ENCODE data around the gene MAP3K19.

- TF ChIP-seq HDAC6 (IDR thresholded peaks at IDR 0.05; ENCODE audit: low read depth, low read length) = no peak
- TF ChIP-seq KDM5A (IDR thresholded peaks at IDR 0.05; ENCODE audit: low read length) = no peak
- TF ChIP-seq JUN (IDR thresholded peaks at IDR 0.05; ENCODE audit: low read depth, low read length) = no peak
- TF ChIP-seq, protein P1, sequence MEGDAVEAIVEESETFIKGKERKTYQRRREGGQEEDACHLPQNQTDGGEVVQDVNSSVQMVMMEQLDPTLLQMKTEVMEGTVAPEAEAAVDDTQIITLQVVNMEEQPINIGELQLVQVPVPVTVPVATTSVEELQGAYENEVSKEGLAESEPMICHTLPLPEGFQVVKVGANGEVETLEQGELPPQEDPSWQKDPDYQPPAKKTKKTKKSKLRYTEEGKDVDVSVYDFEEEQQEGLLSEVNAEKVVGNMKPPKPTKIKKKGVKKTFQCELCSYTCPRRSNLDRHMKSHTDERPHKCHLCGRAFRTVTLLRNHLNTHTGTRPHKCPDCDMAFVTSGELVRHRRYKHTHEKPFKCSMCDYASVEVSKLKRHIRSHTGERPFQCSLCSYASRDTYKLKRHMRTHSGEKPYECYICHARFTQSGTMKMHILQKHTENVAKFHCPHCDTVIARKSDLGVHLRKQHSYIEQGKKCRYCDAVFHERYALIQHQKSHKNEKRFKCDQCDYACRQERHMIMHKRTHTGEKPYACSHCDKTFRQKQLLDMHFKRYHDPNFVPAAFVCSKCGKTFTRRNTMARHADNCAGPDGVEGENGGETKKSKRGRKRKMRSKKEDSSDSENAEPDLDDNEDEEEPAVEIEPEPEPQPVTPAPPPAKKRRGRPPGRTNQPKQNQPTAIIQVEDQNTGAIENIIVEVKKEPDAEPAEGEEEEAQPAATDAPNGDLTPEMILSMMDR (IDR thresholded peaks at IDR 0.05; ENCODE audit: control extremely low read depth in 1 of 3, insufficient read depth in 1 of 3, low read depth in 1 of 3, low read length in 3 of 3) = no peak
- no peak for TF ChIP-seq EP300 (IDR thresholded peaks at IDR 0.05; ENCODE audit: borderline replicate concordance in 1 of 2, low read depth in 2 of 2, low read length in 2 of 2)
- TF ChIP-seq ATF3 (IDR thresholded peaks at IDR 0.05; ENCODE audit: insufficient read depth, low read depth, low read length) = no peak
- no peak for TF ChIP-seq POLR2A (IDR thresholded peaks at IDR 0.05; ENCODE audit: control extremely low read depth in 1 of 2, low read depth in 2 of 2, low read length in 2 of 2)
- TF ChIP-seq SIN3A (conservative IDR thresholded peaks at IDR 0.05 in 1 of 2, IDR thresholded peaks at IDR 0.05 in 1 of 2; ENCODE audit: low read depth in 1 of 2, low read length in 2 of 2) = no peak
- TF ChIP-seq NRF1 (IDR thresholded peaks at IDR 0.05; ENCODE audit: low read depth, low read length) = no peak
- TF ChIP-seq, protein P2, sequence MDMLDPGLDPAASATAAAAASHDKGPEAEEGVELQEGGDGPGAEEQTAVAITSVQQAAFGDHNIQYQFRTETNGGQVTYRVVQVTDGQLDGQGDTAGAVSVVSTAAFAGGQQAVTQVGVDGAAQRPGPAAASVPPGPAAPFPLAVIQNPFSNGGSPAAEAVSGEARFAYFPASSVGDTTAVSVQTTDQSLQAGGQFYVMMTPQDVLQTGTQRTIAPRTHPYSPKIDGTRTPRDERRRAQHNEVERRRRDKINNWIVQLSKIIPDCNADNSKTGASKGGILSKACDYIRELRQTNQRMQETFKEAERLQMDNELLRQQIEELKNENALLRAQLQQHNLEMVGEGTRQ (IDR thresholded peaks at IDR 0.05; ENCODE audit: low read length) = no peak
- TF ChIP-seq RAD21 (IDR thresholded peaks at IDR 0.05 in 1 of 2, conservative IDR thresholded peaks at IDR 0.05 in 1 of 2; ENCODE audit: low read depth in 2 of 2, low read length in 2 of 2) = no peak
Measured at GRCh38 chr2:134950886-134951285, 96.4 kb downstream of the MAP3K19 start.

Measured in H1 (cell line).